HL-60/S4 (cell line): ENCODE results near the gene EMILIN2.
"Not testable (repeated sequence)": the region's sequence is repeated elsewhere in the genome, so short reads cannot be mapped to it uniquely, and the experiment has no call there.

ENCODE experiments used
- in situ Hi-C: fragments of 300-500 bp; cut with MboI; formaldehyde crosslinking; loops from 2 replicates; pipeline ENCODE4 v1.14.3; 2022; ENCODE audit warnings: low sequenced_read_pairs

The EMILIN2 gene

GRCh38 chr18:2846636-2847316 is at the start of gene EMILIN2:
Gene EMILIN2 (plus strand): TSS chr18:2847006. CDS start chr18:2847189, 183 bp downstream.
- in situ Hi-C loops = no loop called here

- in situ Hi-C loops = no loop called here
These were observed 48.9 kb upstream of the EMILIN2 start for GRCh38 chr18:2797951-2798350.

GRCh38 chr18:2799369-2799768 is 47.4 kb upstream of the EMILIN2 start:
- in situ Hi-C loops = no loop called here

- in situ Hi-C loops = no loop called here
These were observed 40.5 kb upstream of the EMILIN2 start for GRCh38 chr18:2805970-2806943.

GRCh38 chr18:2808640-2809039 is 38.2 kb upstream of the EMILIN2 start:
- in situ Hi-C loops = not testable (repeated sequence)

GRCh38 chr18:2809666-2810183 is 37.1 kb upstream of the EMILIN2 start:
- in situ Hi-C loops = not testable (repeated sequence)

- in situ Hi-C loops = no loop called here
These were observed 35.4 kb upstream of the EMILIN2 start for GRCh38 chr18:2811416-2811815.

GRCh38 chr18:2814928-2815327 is 31.9 kb upstream of the EMILIN2 start:
- in situ Hi-C loops = no loop called here

- in situ Hi-C loops = no loop called here
These were observed 28.5 kb upstream of the EMILIN2 start for GRCh38 chr18:2818281-2818680.

- in situ Hi-C loops = no loop called here
These were observed 25.1 kb upstream of the EMILIN2 start for GRCh38 chr18:2821695-2822094.

GRCh38 chr18:2822213-2822921 is 24.4 kb upstream of the EMILIN2 start:
- in situ Hi-C loops = no loop called here

GRCh38 chr18:2823202-2823601 is 23.6 kb upstream of the EMILIN2 start:
- in situ Hi-C loops = no loop called here

GRCh38 chr18:2823966-2824365 is 22.8 kb upstream of the EMILIN2 start:
- in situ Hi-C loops = no loop called here

GRCh38 chr18:2824865-2825264 is 21.9 kb upstream of the EMILIN2 start:
- in situ Hi-C loops = no loop called here

- in situ Hi-C loops = no loop called here
These were observed 21.1 kb upstream of the EMILIN2 start for GRCh38 chr18:2825613-2826175.

GRCh38 chr18:2826581-2826980 is 20.2 kb upstream of the EMILIN2 start:
- in situ Hi-C loops = no loop called here

GRCh38 chr18:2827061-2827460 is 19.7 kb upstream of the EMILIN2 start:
- in situ Hi-C loops = no loop called here

- in situ Hi-C loops = not testable (repeated sequence)
These were observed 10.7 kb upstream of the EMILIN2 start for GRCh38 chr18:2836118-2836517.

- in situ Hi-C loops = not testable (repeated sequence)
These were observed 9.5 kb upstream of the EMILIN2 start for GRCh38 chr18:2837290-2837689.

- in situ Hi-C loops = no loop called here
These were observed 7.6 kb upstream of the EMILIN2 start for GRCh38 chr18:2839202-2839601.

- in situ Hi-C loops = no loop called here
These were observed 6.3 kb upstream of the EMILIN2 start for GRCh38 chr18:2840521-2840920.
